ENCODE measurements around the gene CCDC169.

DNA sequence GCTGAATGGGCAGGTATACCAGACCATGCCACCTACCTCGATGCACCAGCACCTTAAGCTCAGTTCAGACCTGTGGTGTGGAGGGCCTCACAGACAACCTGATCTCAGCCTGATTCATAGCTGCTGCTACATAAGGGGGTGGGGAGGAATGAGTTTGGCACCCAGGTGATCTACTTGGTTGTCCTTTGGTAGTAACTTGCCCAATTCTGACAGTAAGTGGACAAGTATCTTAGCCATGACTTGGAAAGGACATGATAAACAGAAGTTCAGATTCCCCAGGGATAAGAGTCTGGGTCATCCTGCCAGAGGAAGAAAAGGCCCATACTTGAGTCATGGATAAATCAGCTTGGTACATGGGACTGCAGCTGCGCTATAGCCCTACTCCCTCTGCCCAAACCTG is 54.9 kb downstream of the CCDC169 start:
- TF ChIP-seq, protein P1, sequence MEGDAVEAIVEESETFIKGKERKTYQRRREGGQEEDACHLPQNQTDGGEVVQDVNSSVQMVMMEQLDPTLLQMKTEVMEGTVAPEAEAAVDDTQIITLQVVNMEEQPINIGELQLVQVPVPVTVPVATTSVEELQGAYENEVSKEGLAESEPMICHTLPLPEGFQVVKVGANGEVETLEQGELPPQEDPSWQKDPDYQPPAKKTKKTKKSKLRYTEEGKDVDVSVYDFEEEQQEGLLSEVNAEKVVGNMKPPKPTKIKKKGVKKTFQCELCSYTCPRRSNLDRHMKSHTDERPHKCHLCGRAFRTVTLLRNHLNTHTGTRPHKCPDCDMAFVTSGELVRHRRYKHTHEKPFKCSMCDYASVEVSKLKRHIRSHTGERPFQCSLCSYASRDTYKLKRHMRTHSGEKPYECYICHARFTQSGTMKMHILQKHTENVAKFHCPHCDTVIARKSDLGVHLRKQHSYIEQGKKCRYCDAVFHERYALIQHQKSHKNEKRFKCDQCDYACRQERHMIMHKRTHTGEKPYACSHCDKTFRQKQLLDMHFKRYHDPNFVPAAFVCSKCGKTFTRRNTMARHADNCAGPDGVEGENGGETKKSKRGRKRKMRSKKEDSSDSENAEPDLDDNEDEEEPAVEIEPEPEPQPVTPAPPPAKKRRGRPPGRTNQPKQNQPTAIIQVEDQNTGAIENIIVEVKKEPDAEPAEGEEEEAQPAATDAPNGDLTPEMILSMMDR (IDR thresholded peaks at IDR 0.05), result no peak
- TF ChIP-seq POLR2A (IDR thresholded peaks at IDR 0.05), result no peak

Data from thyroid gland (tissue), 4 donors.